Nephron (organoid): ENCODE data around the gene SIGLEC7.

Source experiments
- H3K27ac Mint-ChIP-seq, 3 experiments: 2 replicates each; pipeline ENCODE4 v1.8.0; 2020; ENCODE audit warnings: mixed read lengths in 3 of 3, mild to moderate bottlenecking in 2 of 3, moderate library complexity in 1 of 3
- H3K27me3 Mint-ChIP-seq: 2 replicates; pipeline ENCODE4 v1.8.0; 2021; ENCODE audit warnings: low read depth, mild to moderate bottlenecking, moderate library complexity, mixed read lengths
- H3K36me3 Mint-ChIP-seq: 2 replicates; pipeline ENCODE4 v1.8.0; 2020; ENCODE audit warnings: low read depth, mixed read lengths
- H3K4me1 Mint-ChIP-seq: 2 replicates; pipeline ENCODE4 v1.8.0; 2020; ENCODE audit warnings: mixed read lengths
- H3K4me3 Mint-ChIP-seq, 3 experiments: 2 replicates each; pipeline ENCODE4 v1.8.0; 2020; ENCODE audit warnings: mild to moderate bottlenecking in 3 of 3, mixed read lengths in 3 of 3, moderate library complexity in 2 of 3
- H3K9me3 Mint-ChIP-seq: 2 replicates; pipeline ENCODE4 v1.8.0; 2020; ENCODE audit warnings: mixed read lengths
- CTCF ChIP-seq, 3 experiments: fragments of 200-600 bp; sonication (generic); IDR thresholded peaks; one replicate each; pipeline ENCODE4 v1.5.0; 2021; ENCODE audit warnings: antibody characterized with exemption in 3 of 3; ENCODE audit not compliant: unreplicated experiment in 3 of 3

SIGLEC7 gene

DNA sequence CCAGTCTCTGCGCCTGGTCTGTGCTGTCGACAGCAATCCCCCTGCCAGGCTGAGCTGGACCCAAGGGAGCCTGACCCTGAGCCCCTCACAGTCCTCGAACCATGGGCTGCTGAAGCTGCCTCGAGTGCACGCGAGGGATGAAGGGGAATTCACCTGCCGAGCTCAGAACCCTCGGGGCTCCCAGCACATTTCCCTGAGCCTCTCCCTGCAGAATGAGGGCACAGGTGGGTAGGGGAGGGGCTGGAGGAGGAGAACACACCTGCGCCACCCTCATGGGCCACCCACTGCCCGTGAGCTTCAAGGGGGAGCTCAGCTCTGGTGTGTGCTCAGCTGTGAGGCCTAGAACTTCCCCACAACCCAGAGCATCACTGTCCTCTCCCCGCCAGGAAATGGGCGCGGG lies 44.2 kb downstream of the SIGLEC7 start:
- H3K27ac Mint-ChIP-seq, result no peak overlapping the region
- peaks cover 5% of the 10 kb centered on the region for H3K4me1 Mint-ChIP-seq
- H3K9me3 Mint-ChIP-seq, result no peaks in the 10 kb centered on the region
- no peak for TF ChIP-seq CTCF (IDR thresholded peaks at IDR 0.05; ENCODE audit: unreplicated experiment in 3 of 3)
- no peaks in the 10 kb centered on the region for H3K36me3 Mint-ChIP-seq
- no peak overlapping the region for H3K4me3 Mint-ChIP-seq
- H3K27me3 Mint-ChIP-seq, result peaks cover 37% of the 10 kb centered on the region

- no peak overlapping the region for H3K4me3 Mint-ChIP-seq
- H3K9me3 Mint-ChIP-seq, result no peaks in the 10 kb centered on the region
- no peak for TF ChIP-seq CTCF (IDR thresholded peaks at IDR 0.05; ENCODE audit: unreplicated experiment in 3 of 3)
- peaks cover 37% of the 10 kb centered on the region for H3K27me3 Mint-ChIP-seq
- peak overlapping the region in 1 of 3 experiments; percentile 21 for H3K27ac Mint-ChIP-seq
- H3K4me1 Mint-ChIP-seq, result peaks cover 5% of the 10 kb centered on the region
- no peaks in the 10 kb centered on the region for H3K36me3 Mint-ChIP-seq
Measured at GRCh38 chr19:51187395-51188226, 45.5 kb downstream of the SIGLEC7 start.

GRCh38 chr19:51188227-51188559 lies 46.1 kb downstream of the SIGLEC7 start:
- peak overlapping the region in 1 of 3 experiments; percentile 21 for H3K27ac Mint-ChIP-seq

DNA sequence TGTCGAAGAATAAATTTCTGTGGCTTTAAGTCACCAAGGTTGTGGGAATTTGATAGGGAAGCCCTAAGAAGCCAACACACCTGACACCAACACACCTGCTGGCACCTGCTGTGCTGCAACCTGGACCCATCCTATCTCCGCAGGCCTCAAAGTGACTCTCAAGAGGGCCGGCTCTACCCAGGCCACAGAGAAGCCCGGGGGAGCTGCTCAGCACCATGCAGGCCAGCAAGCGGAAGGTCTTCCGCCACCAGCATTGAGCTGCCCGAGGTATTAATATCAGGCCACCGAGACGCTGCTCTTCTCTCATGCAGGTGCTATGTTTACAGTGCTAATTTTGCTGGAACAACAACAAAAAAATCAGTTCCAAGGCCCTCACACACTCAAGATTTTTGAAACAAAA lies 50.6 kb downstream of the SIGLEC7 start:
- Mint-ChIP-seq H3K27ac (no peak overlapping the region), H3K4me3 (no peak overlapping the region), H3K4me1 (peaks cover 5% of the 10 kb centered on the region), H3K9me3 (no peaks in the 10 kb centered on the region), H3K27me3 (peaks cover 25% of the 10 kb centered on the region), H3K36me3 (no peaks in the 10 kb centered on the region)
- TF ChIP-seq CTCF (IDR thresholded peaks at IDR 0.05; ENCODE audit: unreplicated experiment in 3 of 3), result no peak

More at GRCh38 chr19:51188227-51188559, 46.1 kb downstream of the SIGLEC7 start:
- no peak overlapping the region for H3K4me3 Mint-ChIP-seq
- TF ChIP-seq CTCF (IDR thresholded peaks at IDR 0.05; ENCODE audit: unreplicated experiment in 3 of 3), result no peak
- H3K4me1 Mint-ChIP-seq, result peaks cover 5% of the 10 kb centered on the region
- H3K36me3 Mint-ChIP-seq, result no peaks in the 10 kb centered on the region
- no peaks in the 10 kb centered on the region for H3K9me3 Mint-ChIP-seq
- peaks cover 36% of the 10 kb centered on the region for H3K27me3 Mint-ChIP-seq

DNA sequence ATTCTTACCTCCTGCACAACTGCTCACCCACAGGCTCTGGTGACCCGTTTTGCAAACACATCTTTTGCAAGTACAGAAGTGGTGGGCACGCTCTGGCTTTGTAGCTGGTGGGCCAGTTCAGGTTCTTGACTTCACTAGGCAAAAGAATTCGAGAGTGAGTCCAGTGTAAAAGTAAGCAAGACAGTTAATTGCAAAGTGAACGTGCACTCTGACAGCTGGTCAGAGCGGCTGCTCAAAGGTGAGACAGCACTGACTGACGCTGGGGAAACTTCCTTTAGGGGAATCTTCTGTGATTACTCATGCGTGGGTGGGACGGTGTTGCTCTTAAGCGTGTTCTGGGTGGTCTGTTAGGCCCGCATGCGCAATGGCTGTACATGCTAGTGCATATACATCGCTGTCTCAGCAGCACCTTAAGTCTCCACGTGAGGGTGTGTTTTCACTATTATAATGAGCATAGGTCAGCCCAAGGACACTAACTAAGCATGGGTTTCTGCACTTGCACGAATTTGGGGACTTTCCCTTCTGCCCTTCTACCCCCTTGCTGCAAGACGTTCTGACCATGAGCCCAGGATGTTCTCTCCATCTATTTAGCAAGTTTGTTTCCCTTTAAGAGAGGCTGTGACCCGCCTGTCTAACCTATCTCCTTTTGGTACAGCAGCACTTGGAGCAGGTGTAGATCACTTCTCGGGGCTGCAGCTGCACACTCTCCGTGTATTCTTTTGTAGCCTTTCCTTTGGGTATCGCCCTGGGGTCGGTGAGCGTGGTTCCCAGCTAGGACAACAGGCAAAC lies 52.6 kb downstream of the SIGLEC7 start:
- Mint-ChIP-seq H3K4me1 (no peaks in the 10 kb centered on the region), H3K4me3 (no peak overlapping the region), H3K27me3 (peaks cover 26% of the 10 kb centered on the region), H3K9me3 (no peaks in the 10 kb centered on the region), H3K36me3 (no peaks in the 10 kb centered on the region), H3K27ac (no peak overlapping the region)
- no peak for TF ChIP-seq CTCF (IDR thresholded peaks at IDR 0.05; ENCODE audit: unreplicated experiment in 3 of 3)
